Liver (tissue), 9 donors: ENCODE results near the gene MLLT10. TPM values are rescaled to one million over a fixed set of nuclear protein-coding genes. Genes with fewer than 3 reads are reported as not detected.

Source experiments
- DNase-seq: peaks from one replicate; pipeline ENCODE4 v3.0.0-alpha.2; 2017; ENCODE audit warnings: low spot score
- H3K27ac ChIP-seq, 2 donors: one replicate each; pipeline ENCODE4 v1.7.0; 2013; ENCODE audit warnings: inconsistent platforms in 2 of 2, low read length in 2 of 2, control low read depth in 1 of 2, low read depth in 1 of 2, mild to moderate bottlenecking in 1 of 2
- H3K27me3 ChIP-seq, 4 donors: one replicate each; pipeline versions ENCODE4 v1.6.1 to v1.7.0; 2013; ENCODE audit warnings: low read length in 3 of 4, inconsistent platforms in 1 of 4, mild to moderate bottlenecking in 1 of 4, moderate library complexity in 1 of 4; ENCODE audit not compliant: control insufficient read depth in 4 of 4, insufficient read depth in 4 of 4
- H3K36me3 ChIP-seq, 4 donors: one replicate each; pipeline versions ENCODE4 v1.6.1 to v1.7.0; 2013; ENCODE audit warnings: low read length in 3 of 4, mild to moderate bottlenecking in 3 of 4, low read depth in 1 of 4, moderate library complexity in 1 of 4; ENCODE audit not compliant: control insufficient read depth in 4 of 4, insufficient read depth in 3 of 4
- H3K4me1 ChIP-seq, 4 donors: one replicate each; pipeline versions ENCODE4 v1.6.1 to v1.7.0; 2013; ENCODE audit warnings: low read length in 3 of 4, mild to moderate bottlenecking in 3 of 4, moderate library complexity in 1 of 4; ENCODE audit not compliant: control insufficient read depth in 4 of 4, insufficient read depth in 4 of 4
- H3K4me3 ChIP-seq, 3 donors: one replicate each; pipeline versions ENCODE4 v1.6.1 to v1.7.0; 2013; ENCODE audit warnings: low read length in 3 of 3, control low read depth in 1 of 3, low read depth in 1 of 3, mild to moderate bottlenecking in 1 of 3
- H3K9ac ChIP-seq, 2 donors: one replicate each; pipeline ENCODE4 v1.7.0; 2013; ENCODE audit warnings: low read length in 2 of 2, mild to moderate bottlenecking in 2 of 2, moderate library complexity in 2 of 2, control low read depth in 1 of 2, low read depth in 1 of 2
- H3K9me3 ChIP-seq, 4 donors: one replicate each; pipeline versions ENCODE4 v1.6.1 to v1.7.0; 2013; ENCODE audit warnings: low read length in 3 of 4; ENCODE audit not compliant: control insufficient read depth in 4 of 4
- ATF3 ChIP-seq: IDR thresholded peaks from 2 replicates; pipeline ENCODE4 v1.6.1; 2016; ENCODE audit warnings: antibody characterized with exemption
- CTCF ChIP-seq: fragments of 150-350 bp; IDR thresholded peaks from 2 replicates; pipeline ENCODE4 v1.5.1; 2017; ENCODE audit warnings: improper control_type of control experiment, low read depth, low read length; ENCODE audit not compliant: missing input control
- EGR1 ChIP-seq, 2 donors: IDR thresholded peaks; 2 replicates each; pipeline ENCODE4 v1.6.1; 2016 to 2018; ENCODE audit warnings: antibody characterized with exemption in 2 of 2, low read depth in 2 of 2
- FOXA1 ChIP-seq: IDR thresholded peaks from 2 replicates; pipeline ENCODE4 v1.6.1; 2016; ENCODE audit warnings: antibody characterized with exemption
- FOXA2 ChIP-seq: IDR thresholded peaks from 2 replicates; pipeline ENCODE4 v1.6.1; 2016; ENCODE audit warnings: antibody characterized with exemption
- GABPA ChIP-seq, 2 donors: IDR thresholded peaks in 1 of 2; conservative IDR thresholded peaks in 1 of 2; 2 replicates each; pipeline ENCODE4 v1.6.1; 2016; ENCODE audit warnings: antibody characterized with exemption in 2 of 2, mild to moderate bottlenecking in 1 of 2, moderate library complexity in 1 of 2
- HNF4A ChIP-seq, 2 donors: conservative IDR thresholded peaks; 2 replicates each; pipeline ENCODE4 v1.6.1; 2016; ENCODE audit warnings: antibody characterized with exemption in 2 of 2, mild to moderate bottlenecking in 2 of 2
- HNF4G ChIP-seq: IDR thresholded peaks from 2 replicates; pipeline ENCODE4 v1.6.1; 2016; ENCODE audit warnings: antibody characterized with exemption
- JUND ChIP-seq, 2 donors: IDR thresholded peaks; 2 replicates each; pipeline ENCODE4 v1.6.1; 2016; ENCODE audit warnings: antibody characterized with exemption in 2 of 2
- NR2F2 ChIP-seq: IDR thresholded peaks from 2 replicates; pipeline ENCODE4 v1.6.1; 2016; ENCODE audit warnings: antibody characterized with exemption
- RAD21 ChIP-seq, 2 donors: IDR thresholded peaks; 2 replicates each; pipeline ENCODE4 v1.6.1; 2016; ENCODE audit warnings: antibody characterized with exemption in 2 of 2, mild to moderate bottlenecking in 2 of 2
- RXRA ChIP-seq, 2 donors: IDR thresholded peaks; 2 replicates each; pipeline ENCODE4 v1.6.1; 2017 to 2018; ENCODE audit warnings: antibody characterized with exemption in 2 of 2, mild to moderate bottlenecking in 1 of 2
- SP1 ChIP-seq: IDR thresholded peaks from 2 replicates; pipeline ENCODE4 v1.6.1; 2018; ENCODE audit warnings: antibody characterized with exemption, mild to moderate bottlenecking
- TAF1 ChIP-seq: conservative IDR thresholded peaks from 2 replicates; pipeline ENCODE4 v1.6.1; 2016; ENCODE audit warnings: antibody characterized with exemption, mild to moderate bottlenecking
- YY1 ChIP-seq: IDR thresholded peaks from 2 replicates; pipeline ENCODE4 v1.6.1; 2016; ENCODE audit warnings: antibody characterized with exemption, mild to moderate bottlenecking
- ZBTB33 ChIP-seq: IDR thresholded peaks from 2 replicates; pipeline ENCODE4 v1.6.1; 2016; ENCODE audit warnings: antibody characterized with exemption
- WGBS: extraction: QIAGEN DNeasy Blood & Tissue Kit; methylation state at CpG from one replicate; pipeline ENCODE4 v1.1.7; 2013; 5-methylcytosine and 5-hydroxymethylcytosine counted together
- polyA plus RNA-seq, 2 donors: library from polyadenylated mRNA; stranded (reverse) in 1 of 2; unstranded in 1 of 2; fragments of 200-250 nt in 1 of 2; fragments of >200 nt in 1 of 2; fragmentation: Nextera tagmentation in 1 of 2; extraction: Ambion mirVana in 1 of 2; gene quantifications; one replicate each; pipeline versions ENCODE4 v1.2.1 to v1.2.3, GENCODE V29; 2013 to 2015
- total RNA-seq, 2 donors: library from RNA; depleted of rRNA; stranded (reverse); fragments of >200 nt; gene quantifications; one replicate each; pipeline ENCODE4 v1.2.3, GENCODE V29; 2014
- TF ChIP-seq, protein P1 (sequence below): IDR thresholded peaks from 2 replicates; pipeline ENCODE4 v1.6.1; 2016; ENCODE audit warnings: antibody characterized with exemption, mild to moderate bottlenecking
- TF ChIP-seq, protein P2 (sequence below): IDR thresholded peaks from 2 replicates; pipeline ENCODE4 v1.6.1; 2016; ENCODE audit warnings: antibody characterized with exemption
- donor health status: healthy.
- donor health status: healthy.
- donor health status: healthy.
- donor health status: healthy.
- donor health status: healthy.

MLLT10 gene
- total and polyA plus RNA-seq, 4 donors, result 11.9 to 47.4 (median 22.6) TPM

DNA sequence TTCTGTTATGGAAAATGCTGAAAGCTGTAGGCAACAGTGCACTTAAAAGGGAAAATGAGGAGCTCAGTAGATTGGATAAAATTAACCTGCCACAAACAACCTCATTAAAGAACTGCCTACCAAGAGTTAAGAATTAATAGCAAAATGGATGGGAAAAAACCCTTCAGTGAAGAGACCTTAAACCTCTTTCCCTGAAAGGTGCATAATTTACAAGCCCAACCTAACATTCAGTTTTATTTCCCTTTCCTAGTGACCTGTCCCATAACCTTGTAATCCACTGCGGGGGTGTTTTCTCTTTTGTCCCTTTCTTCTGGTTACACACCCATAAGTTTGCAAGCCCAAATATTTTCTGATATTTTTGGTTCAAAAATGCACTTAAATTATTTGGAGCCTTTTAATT is 30.5 kb upstream of the MLLT10 start:
- DNase-seq, result no peak
- Histone ChIP-seq H3K9ac (no peak overlapping the region), H3K4me1 (peaks cover 8 to 83% (median 68%) of the 10 kb centered on the region in 4 donors), H3K9me3 (no peaks in the 10 kb centered on the region), H3K36me3 (no peaks in the 10 kb centered on the region), H3K4me3 (no peak overlapping the region), H3K27ac (peak overlapping the region in 1 of 2 donors; percentile 7), H3K27me3 (no peaks in the 10 kb centered on the region)
- no peak for TF ChIP-seq ZBTB33
- no peak for TF ChIP-seq EGR1 (IDR thresholded peaks at IDR 0.05; ENCODE audit: low read depth in 2 of 2)
- TF ChIP-seq JUND (IDR thresholded peaks at IDR 0.05), result no peak
- no peak for TF ChIP-seq NR2F2
- no peak for TF ChIP-seq CTCF
- TF ChIP-seq RAD21 (IDR thresholded peaks at IDR 0.05), result no peak
- TF ChIP-seq, protein P1, sequence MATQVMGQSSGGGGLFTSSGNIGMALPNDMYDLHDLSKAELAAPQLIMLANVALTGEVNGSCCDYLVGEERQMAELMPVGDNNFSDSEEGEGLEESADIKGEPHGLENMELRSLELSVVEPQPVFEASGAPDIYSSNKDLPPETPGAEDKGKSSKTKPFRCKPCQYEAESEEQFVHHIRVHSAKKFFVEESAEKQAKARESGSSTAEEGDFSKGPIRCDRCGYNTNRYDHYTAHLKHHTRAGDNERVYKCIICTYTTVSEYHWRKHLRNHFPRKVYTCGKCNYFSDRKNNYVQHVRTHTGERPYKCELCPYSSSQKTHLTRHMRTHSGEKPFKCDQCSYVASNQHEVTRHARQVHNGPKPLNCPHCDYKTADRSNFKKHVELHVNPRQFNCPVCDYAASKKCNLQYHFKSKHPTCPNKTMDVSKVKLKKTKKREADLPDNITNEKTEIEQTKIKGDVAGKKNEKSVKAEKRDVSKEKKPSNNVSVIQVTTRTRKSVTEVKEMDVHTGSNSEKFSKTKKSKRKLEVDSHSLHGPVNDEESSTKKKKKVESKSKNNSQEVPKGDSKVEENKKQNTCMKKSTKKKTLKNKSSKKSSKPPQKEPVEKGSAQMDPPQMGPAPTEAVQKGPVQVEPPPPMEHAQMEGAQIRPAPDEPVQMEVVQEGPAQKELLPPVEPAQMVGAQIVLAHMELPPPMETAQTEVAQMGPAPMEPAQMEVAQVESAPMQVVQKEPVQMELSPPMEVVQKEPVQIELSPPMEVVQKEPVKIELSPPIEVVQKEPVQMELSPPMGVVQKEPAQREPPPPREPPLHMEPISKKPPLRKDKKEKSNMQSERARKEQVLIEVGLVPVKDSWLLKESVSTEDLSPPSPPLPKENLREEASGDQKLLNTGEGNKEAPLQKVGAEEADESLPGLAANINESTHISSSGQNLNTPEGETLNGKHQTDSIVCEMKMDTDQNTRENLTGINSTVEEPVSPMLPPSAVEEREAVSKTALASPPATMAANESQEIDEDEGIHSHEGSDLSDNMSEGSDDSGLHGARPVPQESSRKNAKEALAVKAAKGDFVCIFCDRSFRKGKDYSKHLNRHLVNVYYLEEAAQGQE, result no peak
- TF ChIP-seq TAF1, result no peak
- TF ChIP-seq GABPA (IDR thresholded peaks at IDR 0.05 in 1 of 2, conservative IDR thresholded peaks at IDR 0.05 in 1 of 2), result no peak
- no peak for TF ChIP-seq HNF4G
- TF ChIP-seq, protein P2, sequence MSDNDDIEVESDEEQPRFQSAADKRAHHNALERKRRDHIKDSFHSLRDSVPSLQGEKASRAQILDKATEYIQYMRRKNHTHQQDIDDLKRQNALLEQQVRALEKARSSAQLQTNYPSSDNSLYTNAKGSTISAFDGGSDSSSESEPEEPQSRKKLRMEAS, result no peak
- no peak for TF ChIP-seq ATF3
- no peak for TF ChIP-seq FOXA2
- TF ChIP-seq HNF4A (conservative IDR thresholded peaks at IDR 0.05), result no peak
- no peak for TF ChIP-seq YY1
- TF ChIP-seq RXRA (IDR thresholded peaks at IDR 0.05), result no peak
- TF ChIP-seq SP1, result no peak
- TF ChIP-seq FOXA1, result no peak
- WGBS, result 75% methylated on average over 1 of the region's 1 CpG
